ENCODE results near the gene ARID3B.

- TF ChIP-seq CTCF (IDR thresholded peaks at IDR 0.05), result no peak
- no peak for TF ChIP-seq POLR2A (IDR thresholded peaks at IDR 0.05)
- no peak for TF ChIP-seq EP300 (IDR thresholded peaks at IDR 0.05)
Observed at GRCh38 chr15:74543043-74543422, 2.0 kb downstream of the ARID3B start.
